Sigmoid colon (tissue), 7 donors: ENCODE measurements around the gene EEF1E1. TPM values are rescaled to one million over a fixed set of nuclear protein-coding genes. Genes with fewer than 3 reads are reported as not detected.

Source experiments
- DNase-seq: peaks from one replicate; pipeline ENCODE4 v3.0.0-alpha.2; 2019
- H3K27ac ChIP-seq, 4 donors: fragments of 200-600 bp; sonication (generic); one replicate each; pipeline ENCODE4 v1.5.1; 2016 to 2019; ENCODE audit warnings: mild to moderate bottlenecking in 1 of 4
- H3K27me3 ChIP-seq, 3 donors: fragments of 200-600 bp; sonication (generic); one replicate each; pipeline ENCODE4 v1.5.1; 2019; ENCODE audit warnings: mild to moderate bottlenecking in 1 of 3
- H3K36me3 ChIP-seq, 4 donors: fragments of 200-600 bp; sonication (generic); one replicate each; pipeline ENCODE4 v1.5.1; 2016 to 2019
- H3K4me1 ChIP-seq, 4 donors: fragments of 200-600 bp; sonication (generic); one replicate each; pipeline ENCODE4 v1.5.1; 2017 to 2019
- H3K4me3 ChIP-seq, 4 donors: fragments of 200-600 bp; sonication (generic); one replicate each; pipeline ENCODE4 v1.5.1; 2017 to 2019; ENCODE audit warnings: mild to moderate bottlenecking in 2 of 4, moderate library complexity in 1 of 4
- H3K9me3 ChIP-seq, 4 donors: fragments of 200-600 bp in 3 of 4; sonication (generic) in 3 of 4; one replicate each; pipeline versions ENCODE4 v1.5.1 to v1.6.1; 2013 to 2019
- CTCF ChIP-seq, 4 experiments: fragments of 450-650 bp in 3 of 4; fragments of 200-600 bp in 1 of 4; IDR thresholded peaks; one replicate each; pipeline ENCODE4 v1.5.1; 2016 to 2019; ENCODE audit warnings: antibody characterized with exemption in 4 of 4, mild to moderate bottlenecking in 3 of 4, moderate library complexity in 2 of 4
- EP300 ChIP-seq, 4 donors: sonication (generic); formaldehyde crosslinking; IDR thresholded peaks; one replicate each; pipeline ENCODE4 v1.6.1; 2017; ENCODE audit warnings: antibody characterized with exemption in 4 of 4
- POLR2A ChIP-seq, 2 donors: fragments of 450-650 bp; IDR thresholded peaks; one replicate each; pipeline ENCODE4 v1.6.1; 2016; ENCODE audit warnings: antibody characterized with exemption in 2 of 2, mild to moderate bottlenecking in 2 of 2, moderate library complexity in 2 of 2
- POLR2AphosphoS5 ChIP-seq, 4 donors: sonication (generic); formaldehyde crosslinking; IDR thresholded peaks; one replicate each; pipeline ENCODE4 v1.6.1; 2017; ENCODE audit warnings: antibody characterized with exemption in 4 of 4
- WGBS, 2 donors: extraction: QIAGEN DNeasy Blood & Tissue Kit; methylation state at CpG; one replicate each; pipeline ENCODE4 v1.1.7; 2013; 5-methylcytosine and 5-hydroxymethylcytosine counted together
- intact Hi-C: fragments of 100-400 bp; cut with DNase I; formaldehyde crosslinking; loops from one replicate; pipeline ENCODE4 v1.15.1; 2023
- polyA plus RNA-seq, 3 donors: library from polyadenylated mRNA; stranded (reverse); fragments of 200-250 nt; gene quantifications; one replicate each; pipeline ENCODE4 v1.2.3, GENCODE V29; 2013
- total RNA-seq, 4 donors: library from RNA; depleted of rRNA; stranded (reverse); fragments of >200 nt; gene quantifications; one replicate each; pipeline ENCODE4 v1.1.0, GENCODE V29; 2016
- donor health status: healthy with polysubstance abuse.
- donor health status: Bipolar disorder and iron deficiency.
- donor health status: healthy.

Gene EEF1E1
- total and polyA plus RNA-seq, 7 donors: 11.4 to 36.7 (median 21.9) TPM

GRCh38 chr6:8135276-8135675, 32.9 kb upstream of the EEF1E1 start:
- no peak for DNase-seq
- no peaks in the 10 kb centered on the region for H3K9me3 ChIP-seq
- H3K27ac ChIP-seq: no peak overlapping the region
- H3K4me3 ChIP-seq: no peak overlapping the region
- no peaks in the 10 kb centered on the region for H3K36me3 ChIP-seq
- intact Hi-C loops: no loop called here
- peaks cover 0 to 12% (median 0%) of the 10 kb centered on the region in 3 donors for H3K27me3 ChIP-seq
- no peaks in the 10 kb centered on the region for H3K4me1 ChIP-seq
- WGBS, 2 donors: 76 to 81% methylated on average over 3 of the region's 3 CpGs
- no peak for TF ChIP-seq POLR2AphosphoS5 (IDR thresholded peaks at IDR 0.05)
- TF ChIP-seq EP300 (IDR thresholded peaks at IDR 0.05): no peak
- no peak for TF ChIP-seq CTCF (IDR thresholded peaks at IDR 0.05)
- TF ChIP-seq POLR2A (IDR thresholded peaks at IDR 0.05): no peak

- no peaks in the 10 kb centered on the region for H3K9me3 ChIP-seq
- H3K4me3 ChIP-seq: no peak overlapping the region
- no peak for TF ChIP-seq CTCF (IDR thresholded peaks at IDR 0.05)
- no peak for TF ChIP-seq POLR2A (IDR thresholded peaks at IDR 0.05)
- no peak for TF ChIP-seq EP300 (IDR thresholded peaks at IDR 0.05)
- no peak for TF ChIP-seq POLR2AphosphoS5 (IDR thresholded peaks at IDR 0.05)
- intact Hi-C loops: loop anchor here (5.0 kb wide), 1 partner anchor 85 kb away; no protein-coding TSS in a partner anchor
- no peaks in the 10 kb centered on the region for H3K36me3 ChIP-seq
- peaks cover 0 to 16% (median 0%) of the 10 kb centered on the region in 3 donors for H3K27me3 ChIP-seq
- DNase-seq: no peak
- H3K4me1 ChIP-seq: no peaks in the 10 kb centered on the region
- no peak overlapping the region for H3K27ac ChIP-seq
- WGBS, 2 donors: 69 to 79% methylated on average over 6 of the region's 6 CpGs
Measured at GRCh38 chr6:8132130-8132529, 29.8 kb upstream of the EEF1E1 start.

- 20 to 35% methylated on average over 13 of the region's 13 CpGs for WGBS, 2 donors
- H3K9me3 ChIP-seq: no peaks in the 10 kb centered on the region
- H3K36me3 ChIP-seq: no peaks in the 10 kb centered on the region
- no peak overlapping the region for H3K4me3 ChIP-seq
- no peak for DNase-seq
- TF ChIP-seq EP300 (IDR thresholded peaks at IDR 0.05) (no peak), CTCF (IDR thresholded peaks at IDR 0.05) (peak in 3 of 4 experiments; percentile 20 to 32 (median 23)), POLR2A (IDR thresholded peaks at IDR 0.05) (no peak)
- peaks cover 0 to 16% (median 0%) of the 10 kb centered on the region in 3 donors for H3K27me3 ChIP-seq
- no peaks in the 10 kb centered on the region for H3K4me1 ChIP-seq
- intact Hi-C loops: loop anchor here (5.0 kb wide), 1 partner anchor 86 kb away; no protein-coding TSS in a partner anchor
- H3K27ac ChIP-seq: no peak overlapping the region
Measured at GRCh38 chr6:8131265-8131897, 29.0 kb upstream of the EEF1E1 start.

- Histone ChIP-seq H3K4me1 (no peaks in the 10 kb centered on the region), H3K36me3 (no peaks in the 10 kb centered on the region), H3K27me3 (peaks cover 0 to 16% (median 0%) of the 10 kb centered on the region in 3 donors), H3K4me3 (no peak overlapping the region), H3K27ac (no peak overlapping the region), H3K9me3 (no peaks in the 10 kb centered on the region)
- intact Hi-C loops: loop anchor here (5.0 kb wide), 1 partner anchor 87 kb away; no protein-coding TSS in a partner anchor
- TF ChIP-seq POLR2AphosphoS5 (IDR thresholded peaks at IDR 0.05) (no peak), CTCF (IDR thresholded peaks at IDR 0.05) (no peak), POLR2A (IDR thresholded peaks at IDR 0.05) (no peak), EP300 (IDR thresholded peaks at IDR 0.05) (no peak)
- WGBS, 2 donors: 36 to 37% methylated on average over 5 of the region's 5 CpGs
- DNase-seq: no peak
Measured at GRCh38 chr6:8130399-8130798, 28.1 kb upstream of the EEF1E1 start.
